ENCODE results near the gene WDCP. TPM values are rescaled to one million over a fixed set of nuclear protein-coding genes. Genes with fewer than 3 reads are reported as not detected.

Gene WDCP
- total RNA-seq, 6 donors from 2014 or later = 1.0 to 10.6 (median 4.6) TPM

GRCh38 chr2:24086241-24086640 lies 39.0 kb upstream of the WDCP start:
- no peak overlapping the region for H3K27ac ChIP-seq

GRCh38 chr2:24085200-24085489 lies 38.0 kb upstream of the WDCP start:
- ATAC-seq (ENCODE audit: low FRiP score in 2 of 2) (no peak), DNase-seq (no peak)
- Histone ChIP-seq H3K36me3 (peaks cover 0 to 42% (median 13%) of the 10 kb centered on the region in 4 donors), H3K9me3 (no peaks in the 10 kb centered on the region), H3K27me3 (no peaks in the 10 kb centered on the region), H3K4me3 (peak overlapping the region; percentile 6 to 64 (median 58)), H3K27ac (peak overlapping the region; percentile 85 to 97 (median 90)), H3K4me1 (peaks cover 22 to 34% (median 28%) of the 10 kb centered on the region in 4 donors)
- no peak for TF ChIP-seq EP300 (IDR thresholded peaks at IDR 0.05)
- TF ChIP-seq, protein P1, sequence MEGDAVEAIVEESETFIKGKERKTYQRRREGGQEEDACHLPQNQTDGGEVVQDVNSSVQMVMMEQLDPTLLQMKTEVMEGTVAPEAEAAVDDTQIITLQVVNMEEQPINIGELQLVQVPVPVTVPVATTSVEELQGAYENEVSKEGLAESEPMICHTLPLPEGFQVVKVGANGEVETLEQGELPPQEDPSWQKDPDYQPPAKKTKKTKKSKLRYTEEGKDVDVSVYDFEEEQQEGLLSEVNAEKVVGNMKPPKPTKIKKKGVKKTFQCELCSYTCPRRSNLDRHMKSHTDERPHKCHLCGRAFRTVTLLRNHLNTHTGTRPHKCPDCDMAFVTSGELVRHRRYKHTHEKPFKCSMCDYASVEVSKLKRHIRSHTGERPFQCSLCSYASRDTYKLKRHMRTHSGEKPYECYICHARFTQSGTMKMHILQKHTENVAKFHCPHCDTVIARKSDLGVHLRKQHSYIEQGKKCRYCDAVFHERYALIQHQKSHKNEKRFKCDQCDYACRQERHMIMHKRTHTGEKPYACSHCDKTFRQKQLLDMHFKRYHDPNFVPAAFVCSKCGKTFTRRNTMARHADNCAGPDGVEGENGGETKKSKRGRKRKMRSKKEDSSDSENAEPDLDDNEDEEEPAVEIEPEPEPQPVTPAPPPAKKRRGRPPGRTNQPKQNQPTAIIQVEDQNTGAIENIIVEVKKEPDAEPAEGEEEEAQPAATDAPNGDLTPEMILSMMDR (IDR thresholded peaks at IDR 0.05) = no peak
- no peak for TF ChIP-seq POLR2AphosphoS5 (IDR thresholded peaks at IDR 0.05)
- no peak for TF ChIP-seq POLR2A (IDR thresholded peaks at IDR 0.05)
- 21 to 25% methylated on average over 11 of the region's 11 CpGs for WGBS, 2 donors

More at GRCh38 chr2:24086241-24086640, 39.0 kb upstream of the WDCP start:
- no peak for TF ChIP-seq POLR2A (IDR thresholded peaks at IDR 0.05)
- no peak for TF ChIP-seq POLR2AphosphoS5 (IDR thresholded peaks at IDR 0.05)
- no peak for TF ChIP-seq EP300 (IDR thresholded peaks at IDR 0.05)
- TF ChIP-seq, protein P1 (IDR thresholded peaks at IDR 0.05) = no peak
- DNase-seq = no peak
- ATAC-seq (ENCODE audit: low FRiP score in 2 of 2) = no peak
- no peaks in the 10 kb centered on the region for H3K27me3 ChIP-seq
- 91 to 93% methylated on average over 1 of the region's 1 CpG for WGBS, 2 donors
- peaks cover 0 to 36% (median 10%) of the 10 kb centered on the region in 4 donors for H3K36me3 ChIP-seq
- peaks cover 21 to 31% (median 25%) of the 10 kb centered on the region in 4 donors for H3K4me1 ChIP-seq
- no peak overlapping the region for H3K4me3 ChIP-seq
- H3K9me3 ChIP-seq = no peaks in the 10 kb centered on the region

DNA sequence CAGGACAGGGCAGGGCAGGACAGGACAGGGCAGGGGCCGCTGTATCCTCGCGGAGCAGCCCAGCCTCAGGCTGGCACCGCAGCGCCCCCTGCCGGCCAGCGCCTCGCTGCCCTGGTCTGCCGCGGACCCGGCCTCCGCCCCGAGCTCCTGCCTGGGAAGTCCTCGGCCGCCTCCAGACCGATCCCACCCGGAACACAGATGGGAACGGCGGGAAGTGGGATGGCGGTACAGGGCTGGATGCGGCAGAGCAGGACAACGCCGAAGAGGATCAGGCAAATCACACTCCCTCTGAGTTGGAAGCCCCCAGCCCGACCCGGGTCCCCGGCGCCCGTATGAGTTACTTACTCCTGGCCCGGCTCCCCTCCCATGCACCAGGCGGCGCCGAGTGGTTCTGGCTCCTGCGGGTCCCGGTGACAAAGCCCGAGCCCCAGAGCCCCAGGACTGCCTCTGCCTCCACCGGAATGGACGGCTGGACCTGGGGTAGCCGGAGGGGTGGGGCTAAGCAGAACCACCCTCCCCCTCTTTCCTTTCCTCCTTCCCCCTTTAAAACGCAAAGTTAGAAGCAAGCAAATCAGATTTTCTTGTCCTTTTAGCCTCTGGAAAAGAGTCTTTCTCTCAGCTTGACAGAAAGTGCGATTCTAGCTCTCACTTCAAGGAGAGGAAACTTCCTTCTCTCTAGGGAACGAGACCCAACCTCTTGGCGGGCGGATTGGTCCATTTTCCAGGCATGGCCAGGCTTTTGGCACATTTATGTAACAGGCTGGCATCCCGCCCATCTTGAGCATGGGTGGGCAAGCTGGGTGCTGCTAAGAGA lies 37.4 kb upstream of the WDCP start, which contains the start of gene TP53I3:
Gene TP53I3 (minus strand): TSS at position 449 of the 814 bp plus-strand sequence. CDS start 508 bp downstream, outside the sequence.
- peak in 1 of 2 donors; percentile 77 for TF ChIP-seq POLR2AphosphoS5 (IDR thresholded peaks at IDR 0.05)
- TF ChIP-seq, protein P1 (IDR thresholded peaks at IDR 0.05) = peak; percentile 94 to 100 (median 99)
- TF ChIP-seq EP300 (IDR thresholded peaks at IDR 0.05) = no peak
- TF ChIP-seq POLR2A (IDR thresholded peaks at IDR 0.05) = peak in 3 of 4 donors; percentile 53 to 71 (median 61)
- Histone ChIP-seq H3K36me3 (peaks cover 0 to 41% (median 14%) of the 10 kb centered on the region in 4 donors), H3K4me1 (peaks cover 22 to 34% (median 28%) of the 10 kb centered on the region in 4 donors), H3K4me3 (peak within 1 kb of the TSS; percentile 6 to 64 (median 58)), H3K9me3 (no peaks in the 10 kb centered on the region), H3K27ac (peak within 1 kb of the TSS; percentile 85 to 97 (median 90)), H3K27me3 (no peaks in the 10 kb centered on the region)
- WGBS, 2 donors = 0 to 3% methylated on average over 10 to 29 of the region's 44 CpGs
- peak; percentile 93 to 99 for DNase-seq
- peak; percentile 98 for ATAC-seq (ENCODE audit: low FRiP score in 2 of 2)

GRCh38 chr2:24083567-24084385 lies 36.6 kb upstream of the WDCP start:
- 10 to 21% methylated on average over 7 to 22 of the region's 30 CpGs for WGBS, 2 donors

More at GRCh38 chr2:24083567-24084385, 36.6 kb upstream of the WDCP start:
- peak overlapping the region; percentile 85 to 97 (median 90) for H3K27ac ChIP-seq
- peaks cover 22 to 34% (median 28%) of the 10 kb centered on the region in 4 donors for H3K4me1 ChIP-seq
- DNase-seq (peak; percentile 95 to 96), ATAC-seq (ENCODE audit: low FRiP score in 2 of 2) (peak; percentile 79 to 80)
- H3K9me3 ChIP-seq = no peaks in the 10 kb centered on the region
- no peaks in the 10 kb centered on the region for H3K27me3 ChIP-seq
- peaks cover 0 to 45% (median 16%) of the 10 kb centered on the region in 4 donors for H3K36me3 ChIP-seq
- TF ChIP-seq POLR2AphosphoS5 (IDR thresholded peaks at IDR 0.05) (peak in 1 of 2 donors; percentile 1), EP300 (IDR thresholded peaks at IDR 0.05) (peak in 1 of 4 donors; percentile 9), POLR2A (IDR thresholded peaks at IDR 0.05) (peak in 3 of 4 donors; percentile 43 to 65 (median 54))
- TF ChIP-seq, protein P1 (IDR thresholded peaks at IDR 0.05) = no peak
- H3K4me3 ChIP-seq = peak overlapping the region in 3 of 4 donors; percentile 57 to 64 (median 60)

Measured in upper lobe of left lung (tissue), 6 donors.